Left colon (tissue), 2 donors: Measurements from ENCODE around the gene CATSPERE. TPM values are rescaled to one million over a fixed set of nuclear protein-coding genes. Genes with fewer than 3 reads are reported as not detected.

ENCODE experiments used
- ATAC-seq: fragments of 200-7000 bp; cut with Tn5 transposase; one replicate; pipeline ENCODE4 v1.9.1; 2020; ENCODE audit warnings: mild to moderate bottlenecking, moderate library complexity
- DNase-seq, 2 donors: peaks; one replicate each; pipeline ENCODE4 v3.0.0-alpha.2; 2020
- intact Hi-C, 2 donors: fragments of 100-400 bp; cut with DNase I in 1 of 2; cut with micrococcal nuclease in 1 of 2; formaldehyde crosslinking; loops; one replicate each; pipeline versions ENCODE4 v1.11.2 to v1.14.0; 2022; cut with DNase I, micrococcal nuclease
- total RNA-seq, 2 donors: library from RNA; stranded (reverse); fragmentation: NEBNext Ultra II Directional; extraction: Animal tissue kit (Norgen Biotek cat#: 25700); gene quantifications; one replicate each; pipeline ENCODE4 v1.2.1, GENCODE V29; 2021
- donor health status: DM: no; HTN: no; CAD: no.
- donor health status: DM: yes; HTN: yes; CAD: no.

Gene CATSPERE
- total RNA-seq, 2 donors from 2014 or later, result 0.50 to 0.82 TPM

DNA sequence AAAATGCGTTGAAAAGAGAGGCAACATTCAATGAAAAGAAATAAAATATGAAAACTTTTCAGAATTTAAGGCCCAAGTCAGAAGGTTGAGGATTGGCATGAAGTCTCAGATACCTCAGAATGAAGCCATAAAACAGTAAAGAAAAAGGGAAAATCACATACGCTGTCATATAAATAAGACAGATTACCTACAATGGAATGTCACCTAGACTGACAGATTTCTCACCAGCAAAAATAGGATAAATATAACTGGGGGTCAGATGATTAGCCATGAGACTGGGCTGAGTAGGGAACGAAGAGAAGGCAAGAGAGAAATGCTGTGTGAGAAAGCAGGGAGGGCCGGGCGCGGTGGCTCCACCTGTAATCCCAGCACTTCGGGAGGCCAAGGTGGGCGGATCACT, 140.3 kb downstream of the CATSPERE start:
- DNase-seq (no peak), ATAC-seq (no peak)
- intact Hi-C loops, result loop anchor here (5.0 to 10.0 kb wide), 3 partner anchors 196 to 453 kb away; no protein-coding TSS in a partner anchor

DNA sequence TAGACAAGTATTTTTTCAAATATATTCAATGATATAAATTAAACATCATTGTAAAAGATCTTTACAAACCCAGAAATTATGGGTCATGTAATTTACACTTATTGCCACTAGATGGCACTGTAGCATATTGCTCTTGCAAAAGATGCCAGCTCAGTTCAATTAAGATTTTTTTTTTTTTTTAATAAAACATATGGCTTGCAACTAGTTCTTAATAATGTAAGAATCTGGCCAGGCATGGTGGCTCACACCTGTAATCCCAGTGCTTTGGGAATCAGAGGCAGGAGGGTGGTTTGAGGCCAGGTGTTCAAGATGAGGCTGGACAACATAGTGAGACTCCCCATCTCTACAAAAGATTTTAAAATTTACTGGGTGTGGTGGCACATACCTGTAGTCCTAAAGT, 142.4 kb downstream of the CATSPERE start:
- ATAC-seq (no peak), DNase-seq (no peak)
- intact Hi-C loops, result loop anchor here (2.0 to 10.0 kb wide), 4 partner anchors 193 to 451 kb away; no protein-coding TSS in a partner anchor

DNA sequence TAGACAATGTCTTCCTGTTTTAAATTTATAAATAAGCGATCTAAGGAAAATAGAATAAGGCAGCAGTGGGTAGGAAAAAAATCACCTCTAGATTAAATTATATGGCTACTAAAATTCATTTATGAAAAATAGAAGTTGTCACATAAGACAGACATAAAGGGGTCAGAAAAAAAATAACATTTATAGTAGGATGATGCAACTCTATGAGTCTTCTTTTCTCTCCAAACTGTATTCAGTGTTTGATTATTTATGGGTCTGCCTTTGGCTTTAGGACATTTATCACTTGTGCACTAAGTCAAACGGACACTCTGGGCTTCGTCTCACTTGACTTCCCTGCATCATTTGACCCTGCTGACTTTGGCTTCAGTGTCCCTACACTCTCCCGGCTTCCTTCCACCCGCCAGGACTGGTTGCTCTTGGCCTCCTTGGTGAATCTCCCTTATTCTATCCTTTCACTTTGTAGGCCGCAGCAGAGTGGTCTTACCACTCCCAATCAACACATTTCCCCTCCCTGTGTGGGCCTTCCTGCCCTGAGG, 144.8 kb downstream of the CATSPERE start:
- intact Hi-C loops, result loop anchor here (10.0 kb wide), 2 partner anchors 439 to 449 kb away; no protein-coding TSS in a partner anchor
- DNase-seq (no peak), ATAC-seq (no peak)

DNA sequence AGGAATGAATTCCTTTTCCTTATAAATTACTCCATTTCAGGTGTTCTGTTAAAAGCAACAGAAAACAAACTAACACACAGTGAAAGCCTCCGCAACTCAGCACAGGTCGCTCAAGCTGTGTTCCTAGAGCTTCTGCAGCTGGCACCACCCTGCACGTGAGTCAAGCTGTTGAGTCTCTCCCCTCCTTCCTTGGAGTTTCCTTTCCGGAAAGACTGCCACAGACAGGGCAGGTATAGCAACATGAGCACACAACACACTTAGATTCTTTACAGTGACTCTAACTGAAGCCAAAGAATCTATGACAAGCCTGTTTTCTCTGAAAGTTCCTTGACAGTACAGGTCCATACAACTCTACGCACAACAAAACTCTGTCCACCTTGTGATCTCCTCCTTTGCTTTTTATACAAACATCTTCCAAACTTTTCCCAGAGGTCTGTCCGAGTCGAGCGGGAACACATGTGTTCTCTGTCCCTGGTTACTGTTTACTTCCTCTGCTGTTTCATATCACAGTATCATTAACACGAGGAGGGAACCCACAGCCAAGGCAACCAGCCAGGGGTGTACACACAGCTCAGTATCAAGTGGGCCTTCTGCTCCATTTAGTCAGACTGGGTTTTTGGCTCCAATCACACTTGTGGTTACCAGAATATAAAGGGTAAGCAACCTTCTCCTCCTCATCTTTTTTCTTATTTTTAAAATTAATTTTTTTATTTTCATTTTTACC, 153.2 kb downstream of the CATSPERE start:
- intact Hi-C loops, result no loop called here
- peak; percentile 77 for ATAC-seq
- DNase-seq, result peak in 1 of 2 donors; percentile 10

DNA sequence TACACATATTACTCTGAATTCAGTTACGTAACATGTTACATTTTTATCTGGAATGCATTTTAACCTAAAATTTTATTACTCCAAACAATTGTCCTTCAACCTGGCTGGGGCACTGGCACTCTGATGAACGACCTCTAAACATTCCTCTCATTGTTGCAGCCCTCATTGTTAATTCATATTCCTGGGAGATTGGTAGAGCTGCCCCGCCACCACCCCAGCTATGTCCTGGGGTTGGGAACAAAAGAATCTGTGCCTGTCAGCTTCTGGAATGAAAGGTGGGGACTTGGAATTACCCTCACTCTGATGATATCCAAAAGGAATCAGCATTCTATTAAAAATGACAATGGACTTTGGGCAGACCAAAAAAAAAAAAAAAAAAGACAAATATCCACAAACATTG, 153.8 kb downstream of the CATSPERE start:
- ATAC-seq (no peak), DNase-seq (no peak)
- intact Hi-C loops, result no loop called here

DNA sequence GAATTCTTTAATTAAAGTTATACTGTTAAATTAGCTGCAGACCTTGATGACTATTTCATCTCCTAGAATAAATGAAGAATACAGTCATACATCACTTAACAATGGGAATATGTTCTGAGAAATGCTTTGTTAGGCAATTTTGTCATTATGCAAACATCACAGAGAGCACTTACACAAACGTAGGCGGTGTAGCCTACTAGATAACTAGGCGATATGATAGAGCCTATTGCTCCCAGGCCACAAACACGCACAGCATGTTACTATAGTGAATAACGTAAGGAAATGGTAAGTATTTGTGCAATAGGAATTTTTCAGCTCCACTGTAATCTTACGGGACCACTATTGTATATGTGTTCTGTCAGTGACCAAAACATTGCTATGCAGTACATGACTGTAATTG, 154.2 kb downstream of the CATSPERE start:
- ATAC-seq (no peak), DNase-seq (no peak)
- intact Hi-C loops, result no loop called here

DNA sequence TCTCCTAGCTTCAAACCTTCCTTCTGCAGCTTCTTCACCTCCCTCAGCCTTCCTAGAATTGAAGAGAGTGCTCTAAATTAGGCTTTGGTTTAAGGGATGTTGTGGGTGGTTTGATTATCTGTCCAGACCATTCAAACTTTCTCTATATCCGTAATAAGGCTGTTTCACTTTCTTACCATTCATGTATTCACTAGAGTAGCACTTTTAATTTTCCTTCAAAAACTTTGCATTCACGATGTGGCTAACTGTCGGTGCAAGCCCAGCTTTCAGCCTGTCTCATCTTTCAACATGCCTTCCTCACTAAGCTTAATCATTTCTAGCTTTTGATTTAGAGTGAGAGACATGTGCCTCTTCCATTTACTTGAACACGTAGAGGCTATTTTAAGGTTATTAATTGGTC, 165.6 kb downstream of the CATSPERE start:
- DNase-seq, result no peak

DNA sequence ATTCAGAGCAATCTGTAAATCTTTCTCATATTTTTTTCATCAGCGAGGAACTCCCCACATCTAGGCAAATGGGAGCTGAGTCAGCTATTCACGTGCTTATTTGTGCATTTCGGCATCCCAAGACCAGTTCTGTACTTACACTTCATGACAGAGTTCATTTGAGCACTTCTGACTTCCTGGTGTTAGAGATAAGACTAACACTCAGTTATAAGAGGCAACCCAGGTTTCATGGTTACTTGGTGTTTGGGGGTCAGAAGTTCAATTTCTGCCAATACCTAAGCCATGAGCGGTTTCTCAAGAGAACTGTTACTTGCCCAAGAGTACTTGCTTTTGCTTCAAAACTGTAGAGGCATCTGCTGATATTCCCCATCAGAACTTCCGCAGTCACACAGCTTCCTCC, 167.7 kb downstream of the CATSPERE start:
- DNase-seq (no peak), ATAC-seq (no peak)
- intact Hi-C loops, result no loop called here

More for the DNA sequence above, 165.6 kb downstream of the CATSPERE start:
- no peak for ATAC-seq
- intact Hi-C loops, result no loop called here

DNA sequence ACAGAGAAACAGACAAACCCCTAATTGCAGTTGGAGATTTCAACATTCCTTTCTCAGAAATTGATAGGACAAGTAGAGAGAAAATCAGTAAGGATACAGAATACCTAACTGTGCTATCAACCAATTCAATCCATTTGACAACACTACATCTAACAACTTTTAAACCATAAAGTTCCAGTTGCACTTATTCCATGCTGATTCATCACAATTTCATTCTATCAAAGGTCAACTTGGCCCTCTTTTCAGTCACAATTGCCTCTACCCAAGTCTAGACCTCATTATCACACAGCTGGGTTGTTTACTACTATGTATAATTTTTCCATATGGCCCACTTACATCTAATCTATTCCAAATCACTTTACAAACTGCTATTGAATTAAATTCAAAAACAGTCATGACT, 172.1 kb downstream of the CATSPERE start:
- ATAC-seq (no peak), DNase-seq (no peak)
- intact Hi-C loops, result no loop called here

DNA sequence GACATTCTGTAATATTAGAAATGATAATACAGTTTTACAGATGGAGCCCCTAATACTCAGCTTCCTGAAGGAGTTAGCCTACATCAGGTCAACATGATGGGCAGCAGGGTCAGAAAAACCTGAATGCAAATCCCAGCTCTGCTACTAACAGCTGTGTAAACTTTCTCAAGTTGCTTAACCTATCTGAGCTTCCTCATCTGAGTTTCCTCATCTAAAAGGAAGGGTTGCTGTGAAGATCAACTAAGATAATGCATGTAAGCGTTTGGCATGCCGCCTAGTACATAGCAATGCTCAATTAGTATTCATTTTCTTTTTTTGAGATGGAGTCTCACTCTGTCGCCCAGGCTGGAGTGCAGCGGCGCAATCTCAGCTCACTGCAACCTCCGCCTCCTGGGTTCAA, 173.5 kb downstream of the CATSPERE start:
- ATAC-seq, result no peak

DNA sequence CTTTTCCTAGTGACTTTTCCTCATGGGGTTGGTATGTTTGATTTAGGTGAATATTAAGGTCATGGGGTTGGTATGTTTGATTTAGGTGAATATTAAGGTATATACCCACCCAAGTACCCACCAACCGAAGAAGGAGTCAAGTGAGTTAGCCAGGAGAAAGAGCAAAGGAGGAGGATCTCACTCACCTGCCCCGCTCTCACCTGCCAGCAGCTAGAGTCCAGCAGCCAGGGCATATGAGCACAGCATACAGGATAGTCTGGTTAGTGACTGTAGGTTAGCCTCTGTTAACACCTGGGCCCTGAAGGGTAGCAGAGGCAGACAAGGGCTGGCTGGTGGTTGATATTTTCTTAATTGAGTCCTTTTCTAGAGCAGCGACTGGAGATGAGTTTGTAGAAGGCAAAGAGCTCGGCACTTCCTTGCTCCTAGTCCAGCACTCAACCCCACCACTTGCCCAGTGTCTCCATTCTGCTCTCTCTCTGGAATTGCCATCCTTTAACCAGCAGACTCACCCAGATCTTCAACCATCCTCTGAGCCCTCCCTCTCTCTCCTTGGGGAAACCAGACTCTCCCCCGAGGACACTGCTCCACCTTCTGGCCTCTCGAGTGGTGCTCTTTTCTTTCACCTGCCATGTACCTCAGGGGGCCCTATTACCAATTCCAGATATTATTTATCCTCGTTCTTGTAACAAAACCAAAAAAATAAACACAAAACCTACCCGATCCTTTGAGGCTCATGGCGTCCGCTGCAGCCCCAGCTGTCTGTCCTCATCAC, 175.6 kb downstream of the CATSPERE start:
- intact Hi-C loops, result no loop called here
- no peak for DNase-seq
- ATAC-seq, result no peak

More for the DNA sequence above, 173.5 kb downstream of the CATSPERE start:
- intact Hi-C loops, result no loop called here
- DNase-seq, result no peak

DNA sequence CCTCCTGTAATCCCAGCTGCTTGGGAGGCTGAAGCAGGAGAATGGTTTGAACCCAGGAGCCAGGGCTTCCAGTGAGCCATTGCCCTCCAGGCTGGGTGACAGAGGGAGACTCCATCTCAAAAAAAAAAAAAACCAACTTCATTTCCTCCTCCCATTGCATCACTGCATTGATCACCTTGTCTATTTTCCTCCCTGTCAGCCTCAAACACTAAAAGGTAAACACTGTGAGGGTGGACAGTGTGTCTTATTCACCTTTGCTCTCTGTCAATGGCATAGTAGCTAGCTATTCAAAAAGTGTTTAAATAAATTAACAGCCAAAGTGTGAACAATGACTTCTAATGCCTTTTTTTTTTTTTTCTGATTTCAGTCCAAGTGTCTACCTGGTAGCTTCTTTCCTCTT, 178.5 kb downstream of the CATSPERE start:
- no peak for DNase-seq
- intact Hi-C loops, result no loop called here
- no peak for ATAC-seq

DNA sequence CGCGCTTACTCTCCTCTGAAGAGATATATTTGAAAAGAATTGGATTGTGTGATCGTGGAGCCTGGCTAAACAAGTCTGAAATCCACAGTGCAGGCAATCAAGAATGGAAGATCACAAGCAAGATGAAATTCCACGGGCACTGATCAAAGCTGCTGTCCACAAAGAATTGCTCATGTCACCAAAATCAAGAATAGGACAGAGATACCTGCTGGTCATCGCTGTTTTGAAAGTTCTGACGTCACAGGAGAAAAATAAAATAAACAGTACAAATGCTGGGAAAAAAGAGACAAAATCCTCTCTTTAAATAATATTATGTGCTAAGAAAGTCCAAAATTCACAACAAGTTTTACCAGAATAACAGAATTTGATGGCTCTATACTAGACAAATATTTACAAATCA, 179.8 kb downstream of the CATSPERE start:
- DNase-seq (no peak), ATAC-seq (no peak)
- intact Hi-C loops, result no loop called here

DNA sequence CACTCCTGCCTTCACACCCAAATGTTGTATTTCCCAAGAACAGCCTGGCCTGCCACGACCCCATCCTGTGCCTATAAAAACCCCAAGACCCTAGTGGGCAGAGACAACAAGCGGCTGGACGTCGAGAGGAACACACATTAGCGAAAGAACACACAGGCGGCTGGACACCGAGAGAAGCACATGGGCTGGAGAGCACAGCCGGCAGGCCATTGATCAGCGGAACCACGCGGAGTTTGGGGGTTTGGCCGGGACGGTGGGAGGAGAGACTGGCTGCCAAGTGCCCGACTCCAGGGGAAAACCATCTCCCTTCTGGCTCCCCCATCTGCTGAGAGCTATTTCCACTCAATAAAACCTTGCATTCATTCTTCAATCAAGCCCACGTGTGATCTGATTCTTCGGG, 181.5 kb downstream of the CATSPERE start:
- ATAC-seq (no peak), DNase-seq (no peak)
- intact Hi-C loops, result no loop called here

DNA sequence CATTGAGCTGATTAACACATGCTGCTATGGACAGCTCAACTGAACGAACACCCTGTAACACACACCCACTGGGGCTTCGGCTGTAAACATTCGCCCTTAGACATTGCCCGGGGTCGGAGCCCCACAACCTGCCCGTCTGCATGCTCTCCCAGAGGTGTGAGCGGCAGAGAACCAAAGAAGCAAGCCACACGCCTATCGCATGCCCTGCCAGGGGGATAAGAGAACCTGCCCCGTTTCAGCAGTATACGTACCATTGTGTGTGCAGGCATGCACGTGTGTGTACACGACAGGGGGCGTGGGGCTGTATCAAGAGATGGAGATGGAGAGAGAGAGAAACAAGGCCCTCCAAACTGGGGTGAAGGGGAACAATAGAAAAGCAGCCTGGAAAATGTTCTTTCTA, 181.9 kb downstream of the CATSPERE start:
- no peak for ATAC-seq
- no peak for DNase-seq
- intact Hi-C loops, result no loop called here

DNA sequence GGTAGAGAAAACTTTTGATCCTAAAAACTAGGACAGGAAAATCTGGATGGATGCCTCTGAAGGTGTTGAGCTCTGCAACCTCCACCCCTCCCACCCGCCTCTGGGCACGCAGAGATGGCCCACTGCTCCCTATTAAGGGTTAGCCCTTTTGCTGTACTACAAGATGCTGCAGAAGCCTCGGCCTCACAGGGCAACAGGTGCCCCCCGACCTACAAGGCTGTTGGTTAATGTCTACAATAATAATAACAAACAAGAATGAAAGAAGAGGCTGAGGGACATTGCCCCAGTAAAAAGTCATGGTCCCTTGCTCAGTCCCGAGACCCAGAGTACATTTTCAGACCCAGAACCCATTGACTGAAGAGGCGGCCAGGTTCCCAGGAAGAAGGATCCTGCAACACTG, 184.3 kb downstream of the CATSPERE start:
- intact Hi-C loops, result no loop called here
- no peak for DNase-seq
- ATAC-seq, result no peak

DNA sequence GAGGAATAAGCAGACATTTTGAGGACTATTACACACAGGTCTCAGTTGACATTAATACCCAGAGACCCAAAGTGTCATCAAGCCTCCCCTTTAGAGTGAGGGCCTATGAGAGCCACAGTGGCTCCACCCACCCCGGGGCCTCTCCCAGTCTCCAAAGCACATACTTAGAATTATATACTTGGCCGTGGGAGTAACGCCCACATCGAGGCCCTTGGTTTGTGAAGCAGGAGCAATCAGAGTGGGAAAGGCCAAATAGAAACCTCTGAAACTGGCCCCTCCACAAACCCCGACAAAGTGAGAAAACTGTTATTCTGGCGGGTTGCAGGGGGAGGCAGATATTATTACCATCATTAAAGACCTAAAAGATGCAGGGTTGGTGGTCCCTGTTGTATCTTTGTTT, 184.8 kb downstream of the CATSPERE start:
- DNase-seq (no peak), ATAC-seq (no peak)
- intact Hi-C loops, result no loop called here

DNA sequence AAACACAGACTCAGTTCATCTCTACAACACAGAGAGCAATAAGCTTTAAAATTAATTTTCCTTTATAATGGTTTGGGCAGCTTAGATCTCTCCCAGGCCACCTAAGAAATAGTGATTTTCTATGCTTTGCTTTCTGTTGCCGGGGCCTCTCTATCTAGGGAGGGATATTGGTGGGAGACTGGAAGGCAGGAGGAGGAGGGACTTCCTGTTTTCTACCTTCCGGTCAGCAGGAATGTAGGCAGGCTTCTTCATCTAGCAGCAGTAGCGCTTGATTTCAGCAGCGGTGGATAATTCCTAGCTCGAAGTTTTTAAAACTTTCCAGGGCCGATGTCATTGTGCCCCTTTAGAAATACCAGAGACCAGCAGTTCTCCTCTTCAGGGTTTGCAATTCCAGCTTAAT, 186.7 kb downstream of the CATSPERE start:
- intact Hi-C loops, result no loop called here
- DNase-seq (no peak), ATAC-seq (no peak)

DNA sequence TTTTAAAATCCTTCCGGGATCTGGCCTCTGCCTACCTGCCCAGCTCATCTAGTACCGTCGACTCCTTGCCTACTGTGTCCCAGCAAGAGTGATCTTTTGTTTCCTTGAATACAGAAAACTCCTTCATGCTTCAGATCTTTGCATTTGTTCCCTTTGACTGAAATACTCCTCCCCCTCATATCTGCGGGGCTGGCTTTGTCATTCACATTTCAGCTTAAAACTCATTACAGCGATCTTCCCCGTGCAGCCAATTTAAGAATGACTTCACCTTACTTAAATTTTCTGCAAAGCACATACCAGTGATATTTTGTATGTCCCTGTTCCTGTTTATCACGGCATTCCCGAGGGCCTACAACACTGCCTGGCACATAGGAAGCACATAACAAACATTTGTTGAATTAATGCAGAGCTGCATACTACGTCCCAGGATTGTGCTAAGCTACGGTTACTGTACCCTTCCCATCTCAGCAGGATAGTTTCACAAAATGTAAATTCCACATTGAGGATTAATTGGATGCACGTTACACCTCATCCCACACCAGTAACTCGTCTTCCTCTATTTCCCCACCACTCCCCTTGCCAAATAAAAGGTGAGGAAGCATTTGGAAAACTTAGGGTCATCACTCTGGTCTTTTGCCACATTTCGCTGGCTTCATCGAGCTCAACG, 191.0 kb downstream of the CATSPERE start:
- no peak for DNase-seq
- intact Hi-C loops, result loop anchor here in 1 of 2 donors (10.0 kb wide), 1 partner anchor 197 kb away; the partner anchor contains the start of gene ADSS2
- ATAC-seq, result no peak
